ENCODE measurements around the gene CHAT. TPM values are rescaled to one million over a fixed set of nuclear protein-coding genes. Genes with fewer than 3 reads are reported as not detected.

Gene CHAT
- polyA plus RNA-seq, 1 donor (not counting 4 experiments of a cell fraction or from before 2014, with no cell fraction given) = not detected

DNA sequence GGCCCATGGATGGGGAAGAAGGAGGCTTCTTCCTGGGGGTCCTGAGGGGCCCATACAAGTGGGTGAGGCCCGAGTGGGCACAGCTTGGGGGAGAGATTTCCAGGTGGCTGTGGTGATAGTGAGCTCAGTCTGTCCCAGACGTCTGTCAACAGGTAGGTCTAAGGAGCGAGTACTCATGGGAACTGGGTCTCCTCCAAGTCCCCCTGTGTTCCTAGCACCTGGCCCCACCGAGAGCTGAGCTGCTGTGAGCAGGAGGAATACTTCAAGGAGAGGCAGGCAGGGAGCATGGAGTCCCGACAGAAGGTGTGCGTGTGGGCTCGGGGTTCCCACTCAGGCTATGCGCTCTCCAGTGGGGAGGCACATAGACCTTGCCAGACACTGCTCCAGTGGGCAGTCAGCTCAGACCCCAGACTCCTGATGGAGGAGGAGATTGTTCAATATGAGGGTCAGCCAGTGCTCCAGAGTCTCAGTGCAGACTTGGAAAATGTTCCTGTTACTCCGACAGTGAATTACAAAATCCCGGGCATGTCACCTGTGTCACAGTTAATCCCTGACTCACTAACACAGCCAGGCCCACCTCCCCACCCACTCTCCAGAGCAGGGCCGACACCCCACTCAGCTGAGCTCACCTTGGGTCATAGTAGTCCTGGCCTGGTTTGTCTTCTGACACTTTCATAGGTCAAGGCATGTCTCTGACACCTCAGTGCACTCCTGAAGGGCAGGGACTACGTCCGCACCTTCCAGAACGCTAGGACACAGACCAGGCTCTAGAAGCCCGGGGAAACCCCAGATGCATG is 37.4 kb downstream of the CHAT start:
- TF ChIP-seq CTCF (optimal IDR thresholded peaks at IDR 0.05 in 1 of 3, IDR thresholded peaks at IDR 0.05 in 1 of 3, conservative IDR thresholded peaks at IDR 0.05 in 1 of 3; ENCODE audit: extremely low read depth in 1 of 3, insufficient read depth in 2 of 3, low read length in 3 of 3) (no peak), EZH2 (IDR thresholded peaks at IDR 0.05; ENCODE audit: low read length) (no peak)
- dilution Hi-C loops (cut with MboI; ENCODE audit: extremely low pct_ligation_motif_present, low sequenced_read_pairs) = no loop called here
- DNase-seq (ENCODE audit: low read depth, low spot score) (no peak), FAIRE-seq (no peak)
- peaks cover under 1% of the 10 kb centered on the region for H3K27me3 ChIP-seq (ENCODE audit: control insufficient read depth, extremely low read depth, insufficient read depth, low read length)
- H3K4me3 ChIP-seq (ENCODE audit: control insufficient read depth in 2 of 3, extremely low read depth in 1 of 3, insufficient read depth in 2 of 3, low read depth in 1 of 3, low read length in 3 of 3) = no peak overlapping the region
- H3K79me2 ChIP-seq (ENCODE audit: control insufficient read depth, insufficient read depth, low read length) = no peaks in the 10 kb centered on the region
- no peak overlapping the region for H3K27ac ChIP-seq (ENCODE audit: control insufficient read depth, insufficient read depth, low read length)
- H4K20me1 ChIP-seq (ENCODE audit: control insufficient read depth, extremely low read depth, insufficient read depth, low read length) = no peaks in the 10 kb centered on the region
- no peaks in the 10 kb centered on the region for H3K4me1 ChIP-seq (ENCODE audit: control insufficient read depth, extremely low read depth, insufficient read depth, low read length)
- no peaks in the 10 kb centered on the region for H3K36me3 ChIP-seq (ENCODE audit: control insufficient read depth in 2 of 2, extremely low read depth in 1 of 2, insufficient read depth in 2 of 2, low read length in 2 of 2)
- H2AFZ ChIP-seq (ENCODE audit: control insufficient read depth, low read length) = no peak overlapping the region
- H3K9me3 ChIP-seq (ENCODE audit: control insufficient read depth, low read depth, low read length) = no peaks in the 10 kb centered on the region
- no peaks in the 10 kb centered on the region for H3K9me1 ChIP-seq (ENCODE audit: control insufficient read depth, extremely low read depth, insufficient read depth, low read length)
- H3K4me2 ChIP-seq (ENCODE audit: control insufficient read depth, extremely low read depth, insufficient read depth, low read depth, low read length) = no peak overlapping the region
- no peak overlapping the region for H3K9ac ChIP-seq (ENCODE audit: control insufficient read depth, extremely low read depth, insufficient read depth, low read length)

- H3K27ac ChIP-seq (ENCODE audit: control insufficient read depth, insufficient read depth, low read length) = no peak overlapping the region
- dilution Hi-C loops (cut with MboI; ENCODE audit: extremely low pct_ligation_motif_present, low sequenced_read_pairs) = no loop called here
These were observed 38.1 kb downstream of the CHAT start for GRCh38 chr10:49651917-49652316.

More at GRCh38 chr10:49651917-49652316, 38.1 kb downstream of the CHAT start:
- Histone ChIP-seq H4K20me1 (ENCODE audit: control insufficient read depth, extremely low read depth, insufficient read depth, low read length) (no peaks in the 10 kb centered on the region), H3K9ac (ENCODE audit: control insufficient read depth, extremely low read depth, insufficient read depth, low read length) (no peak overlapping the region), H3K79me2 (ENCODE audit: control insufficient read depth, insufficient read depth, low read length) (no peaks in the 10 kb centered on the region), H3K9me1 (ENCODE audit: control insufficient read depth, extremely low read depth, insufficient read depth, low read length) (no peaks in the 10 kb centered on the region), H3K36me3 (ENCODE audit: control insufficient read depth in 2 of 2, extremely low read depth in 1 of 2, insufficient read depth in 2 of 2, low read length in 2 of 2) (no peaks in the 10 kb centered on the region), H3K4me1 (ENCODE audit: control insufficient read depth, extremely low read depth, insufficient read depth, low read length) (peaks cover 4% of the 10 kb centered on the region), H2AFZ (ENCODE audit: control insufficient read depth, low read length) (no peak overlapping the region), H3K4me3 (ENCODE audit: control insufficient read depth in 2 of 3, extremely low read depth in 1 of 3, insufficient read depth in 2 of 3, low read depth in 1 of 3, low read length in 3 of 3) (no peak overlapping the region), H3K4me2 (ENCODE audit: control insufficient read depth, extremely low read depth, insufficient read depth, low read depth, low read length) (no peak overlapping the region), H3K27me3 (ENCODE audit: control insufficient read depth, extremely low read depth, insufficient read depth, low read length) (no peaks in the 10 kb centered on the region), H3K9me3 (ENCODE audit: control insufficient read depth, low read depth, low read length) (no peaks in the 10 kb centered on the region)
- DNase-seq (ENCODE audit: low read depth, low spot score) (no peak), FAIRE-seq (no peak)
- no peak for TF ChIP-seq EZH2 (IDR thresholded peaks at IDR 0.05; ENCODE audit: low read length)
- no peak for TF ChIP-seq CTCF (optimal IDR thresholded peaks at IDR 0.05 in 1 of 3, IDR thresholded peaks at IDR 0.05 in 1 of 3, conservative IDR thresholded peaks at IDR 0.05 in 1 of 3; ENCODE audit: extremely low read depth in 1 of 3, insufficient read depth in 2 of 3, low read length in 3 of 3)
